GM23338 (cell line): ENCODE measurements around the gene PKD1L1. TPM values are rescaled to one million over a fixed set of nuclear protein-coding genes. Genes with fewer than 3 reads are reported as not detected.

Source experiments
- ATAC-seq: fragments of 200-7000 bp; cut with Tn5 transposase; 3 replicates; pipeline ENCODE4 v1.9.1; 2020
- DNase-seq: peaks from one replicate; pipeline ENCODE4 v3.0.0-alpha.2; 2015; ENCODE audit warnings: low spot score
- H2AFZ ChIP-seq: fragments of 200-600 bp; sonication (generic); 2 replicates; pipeline ENCODE4 v1.8.0; 2016; ENCODE audit warnings: antibody characterized with exemption, mild to moderate bottlenecking, moderate library complexity
- H3F3A ChIP-seq: fragments of 200-600 bp; sonication (generic); replicated peaks from 2 replicates; pipeline ENCODE4 v1.8.0; 2017; ENCODE audit warnings: antibody characterized with exemption, mixed run types, low read depth
- H3K27ac ChIP-seq: fragments of 200-600 bp; sonication (generic); 2 replicates; pipeline ENCODE4 v1.6.1; 2016; ENCODE audit warnings: low read depth
- H3K27me3 ChIP-seq: fragments of 200-600 bp; sonication (generic); 2 replicates; pipeline ENCODE4 v1.8.0; 2016; ENCODE audit warnings: mild to moderate bottlenecking, mixed run types, moderate library complexity; ENCODE audit not compliant: insufficient read depth
- H3K36me3 ChIP-seq: fragments of 200-600 bp; sonication (generic); 2 replicates; pipeline ENCODE4 v1.8.0; 2016; ENCODE audit warnings: mild to moderate bottlenecking; ENCODE audit not compliant: insufficient read depth
- H3K4me1 ChIP-seq: fragments of 200-600 bp; sonication (generic); 2 replicates; pipeline ENCODE4 v1.8.0; 2016; ENCODE audit warnings: mild to moderate bottlenecking, moderate library complexity; ENCODE audit not compliant: insufficient read depth
- H3K4me2 ChIP-seq: fragments of 200-600 bp; sonication (generic); 2 replicates; pipeline ENCODE4 v1.7.1; 2017; ENCODE audit warnings: mixed run types
- H3K4me3 ChIP-seq: fragments of 200-600 bp; sonication (generic); 2 replicates; pipeline ENCODE4 v1.6.1; 2016; ENCODE audit warnings: mixed run types
- H3K79me2 ChIP-seq: fragments of 200-600 bp; sonication (generic); replicated peaks from 2 replicates; pipeline ENCODE4 v1.8.0; 2017; ENCODE audit warnings: mild to moderate bottlenecking; ENCODE audit not compliant: insufficient read depth
- H3K9me2 ChIP-seq: fragments of 200-600 bp; sonication (generic); 2 replicates; pipeline ENCODE4 v1.8.0; 2017; ENCODE audit not compliant: insufficient read depth
- H4K20me1 ChIP-seq: fragments of 200-600 bp; sonication (generic); replicated peaks from 2 replicates; pipeline ENCODE4 v1.8.0; 2017; ENCODE audit warnings: mild to moderate bottlenecking; ENCODE audit not compliant: insufficient read depth
- H3K27ac Mint-ChIP-seq: 2 replicates; pipeline ENCODE4 v1.8.0; 2020; ENCODE audit warnings: inconsistent platforms, mild to moderate bottlenecking, moderate library complexity, mixed read lengths
- H3K27me3 Mint-ChIP-seq: 3 replicates; pipeline ENCODE4 v1.8.0; 2022; ENCODE audit warnings: low read depth, mild to moderate bottlenecking, moderate library complexity, mixed read lengths, inconsistent platforms; ENCODE audit not compliant: insufficient read depth, poor library complexity
- H3K36me3 Mint-ChIP-seq: 3 replicates; pipeline ENCODE4 v1.8.0; 2021; ENCODE audit warnings: low read depth, mild to moderate bottlenecking, inconsistent platforms, moderate library complexity, mixed read lengths
- H3K4me1 Mint-ChIP-seq: 3 replicates; pipeline ENCODE4 v1.8.0; 2020; ENCODE audit warnings: mild to moderate bottlenecking, inconsistent platforms, mixed read lengths
- H3K4me3 Mint-ChIP-seq: 3 replicates; pipeline ENCODE4 v1.8.0; 2021; ENCODE audit warnings: moderate library complexity, mild to moderate bottlenecking, inconsistent platforms, mixed read lengths
- H3K9me3 Mint-ChIP-seq: 3 replicates; pipeline ENCODE4 v1.8.0; 2020; ENCODE audit warnings: moderate library complexity, mild to moderate bottlenecking, inconsistent platforms, mixed read lengths
- CREB1 ChIP-seq: fragments of 250-450 bp; sonication (Bioruptor Pico); IDR thresholded peaks from 2 replicates; pipeline ENCODE4 v1.5.0; 2020; ENCODE audit warnings: low read depth, mild to moderate bottlenecking, moderate library complexity
- EZH2 ChIP-seq: fragments of 200-600 bp; sonication (generic); IDR thresholded peaks from one replicate; pipeline ENCODE4 v1.8.0; 2017; ENCODE audit warnings: antibody characterized with exemption, mild to moderate bottlenecking, low read depth; ENCODE audit not compliant: unreplicated experiment
- EZH2phosphoT487 ChIP-seq: fragments of 200-600 bp; sonication (generic); IDR thresholded peaks from one replicate; pipeline ENCODE4 v1.8.1; 2018; ENCODE audit warnings: antibody characterized with exemption; ENCODE audit not compliant: unreplicated experiment
- JUNB ChIP-seq: IDR thresholded peaks from one replicate; pipeline ENCODE4 v1.6.1; 2016; ENCODE audit warnings: antibody characterized with exemption; ENCODE audit not compliant: unreplicated experiment
- NANOG ChIP-seq: IDR thresholded peaks from 2 replicates; pipeline ENCODE4 v1.6.1; 2016; ENCODE audit warnings: antibody characterized with exemption, borderline replicate concordance
- POLR2AphosphoS5 ChIP-seq: IDR thresholded peaks from 2 replicates; pipeline ENCODE4 v1.6.1; 2016; ENCODE audit warnings: antibody characterized with exemption, low read depth
- STAT1 ChIP-seq: IDR thresholded peaks from one replicate; pipeline ENCODE4 v1.6.1; 2016; ENCODE audit warnings: antibody characterized with exemption; ENCODE audit not compliant: unreplicated experiment
- ZNF114 ChIP-seq: fragments of 250-450 bp; sonication (Bioruptor Pico); IDR thresholded peaks from 2 replicates; pipeline ENCODE4 v1.5.0; 2020; ENCODE audit warnings: mild to moderate bottlenecking, moderate library complexity
- ZNF331 ChIP-seq: fragments of 250-450 bp; sonication (Bioruptor Pico); IDR thresholded peaks from 2 replicates; pipeline ENCODE4 v1.5.0; 2020; ENCODE audit warnings: low read depth, mild to moderate bottlenecking, moderate library complexity
- polyA plus RNA-seq: library from polyadenylated mRNA; unstranded; fragments of >200 nt; fragmentation: Nextera tagmentation; extraction: Ambion mirVana; gene quantifications from 2 replicates; pipeline ENCODE4 v1.2.1, GENCODE V29; 2016
- total RNA-seq: library from RNA; depleted of rRNA; stranded (reverse); fragments of >200 nt; shearing (Covaris generic); gene quantifications from 2 replicates; pipeline ENCODE4 v1.2.3, GENCODE V29; 2014
- TF ChIP-seq, protein P1 (sequence below): IDR thresholded peaks from one replicate; pipeline ENCODE4 v1.6.1; 2018; ENCODE audit warnings: antibody characterized with exemption; ENCODE audit not compliant: unreplicated experiment
- TF ChIP-seq, protein P2 (sequence below): IDR thresholded peaks from 2 replicates; pipeline ENCODE4 v1.6.1; 2016; ENCODE audit warnings: antibody characterized with exemption
- TF ChIP-seq, protein P3 (sequence below), 2 experiments: fragments of 200-600 bp in 1 of 2; sonication (generic) in 1 of 2; conservative IDR thresholded peaks; 2 replicates each; pipeline versions ENCODE4 v1.5.1 to v1.6.1; 2016 to 2017; ENCODE audit warnings: antibody characterized with exemption in 2 of 2, low read depth in 2 of 2, mild to moderate bottlenecking in 2 of 2, moderate library complexity in 1 of 2

PKD1L1 gene
- total and polyA plus RNA-seq, 2 experiments from 2014 or later = 0.03 TPM; not detected in 1

DNA sequence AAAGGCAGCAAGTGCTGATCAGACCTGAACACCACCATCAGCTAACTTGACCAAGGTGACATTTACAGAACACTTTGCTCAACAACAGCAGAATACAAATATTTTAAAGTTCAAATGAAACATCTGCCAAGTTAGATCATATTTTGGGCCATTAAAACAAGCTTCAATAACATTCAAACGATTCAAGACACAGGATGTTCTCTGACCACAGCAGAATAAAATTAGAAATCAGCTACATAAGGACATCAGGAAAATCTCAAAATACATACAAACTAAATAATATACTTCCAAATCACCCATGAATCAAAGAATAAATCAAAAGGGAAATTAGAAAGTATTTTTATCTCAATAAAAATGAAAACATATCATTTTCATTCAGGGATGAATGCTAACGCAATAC lies 173.0 kb downstream of the PKD1L1 start:
- H3K27ac ChIP-seq = no peak overlapping the region
- H3K79me2 ChIP-seq = no peaks in the 10 kb centered on the region
- Mint-ChIP-seq H3K9me3 (no peaks in the 10 kb centered on the region), H3K4me3 (no peak overlapping the region), H3K4me1 (peaks cover 3% of the 10 kb centered on the region; the same call in 2 of the 3 replicates), H3K27me3 (peaks cover 4% of the 10 kb centered on the region), H3K27ac (no peak overlapping the region), H3K36me3 (no peaks in the 10 kb centered on the region)
- H3K9me2 ChIP-seq = no peaks in the 10 kb centered on the region
- H3K36me3 ChIP-seq = no peaks in the 10 kb centered on the region
- no peak for TF ChIP-seq EZH2phosphoT487
- no peak for TF ChIP-seq EZH2
- TF ChIP-seq, protein P1, sequence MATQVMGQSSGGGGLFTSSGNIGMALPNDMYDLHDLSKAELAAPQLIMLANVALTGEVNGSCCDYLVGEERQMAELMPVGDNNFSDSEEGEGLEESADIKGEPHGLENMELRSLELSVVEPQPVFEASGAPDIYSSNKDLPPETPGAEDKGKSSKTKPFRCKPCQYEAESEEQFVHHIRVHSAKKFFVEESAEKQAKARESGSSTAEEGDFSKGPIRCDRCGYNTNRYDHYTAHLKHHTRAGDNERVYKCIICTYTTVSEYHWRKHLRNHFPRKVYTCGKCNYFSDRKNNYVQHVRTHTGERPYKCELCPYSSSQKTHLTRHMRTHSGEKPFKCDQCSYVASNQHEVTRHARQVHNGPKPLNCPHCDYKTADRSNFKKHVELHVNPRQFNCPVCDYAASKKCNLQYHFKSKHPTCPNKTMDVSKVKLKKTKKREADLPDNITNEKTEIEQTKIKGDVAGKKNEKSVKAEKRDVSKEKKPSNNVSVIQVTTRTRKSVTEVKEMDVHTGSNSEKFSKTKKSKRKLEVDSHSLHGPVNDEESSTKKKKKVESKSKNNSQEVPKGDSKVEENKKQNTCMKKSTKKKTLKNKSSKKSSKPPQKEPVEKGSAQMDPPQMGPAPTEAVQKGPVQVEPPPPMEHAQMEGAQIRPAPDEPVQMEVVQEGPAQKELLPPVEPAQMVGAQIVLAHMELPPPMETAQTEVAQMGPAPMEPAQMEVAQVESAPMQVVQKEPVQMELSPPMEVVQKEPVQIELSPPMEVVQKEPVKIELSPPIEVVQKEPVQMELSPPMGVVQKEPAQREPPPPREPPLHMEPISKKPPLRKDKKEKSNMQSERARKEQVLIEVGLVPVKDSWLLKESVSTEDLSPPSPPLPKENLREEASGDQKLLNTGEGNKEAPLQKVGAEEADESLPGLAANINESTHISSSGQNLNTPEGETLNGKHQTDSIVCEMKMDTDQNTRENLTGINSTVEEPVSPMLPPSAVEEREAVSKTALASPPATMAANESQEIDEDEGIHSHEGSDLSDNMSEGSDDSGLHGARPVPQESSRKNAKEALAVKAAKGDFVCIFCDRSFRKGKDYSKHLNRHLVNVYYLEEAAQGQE = no peak
- no peak for TF ChIP-seq CREB1
- TF ChIP-seq, protein P2, sequence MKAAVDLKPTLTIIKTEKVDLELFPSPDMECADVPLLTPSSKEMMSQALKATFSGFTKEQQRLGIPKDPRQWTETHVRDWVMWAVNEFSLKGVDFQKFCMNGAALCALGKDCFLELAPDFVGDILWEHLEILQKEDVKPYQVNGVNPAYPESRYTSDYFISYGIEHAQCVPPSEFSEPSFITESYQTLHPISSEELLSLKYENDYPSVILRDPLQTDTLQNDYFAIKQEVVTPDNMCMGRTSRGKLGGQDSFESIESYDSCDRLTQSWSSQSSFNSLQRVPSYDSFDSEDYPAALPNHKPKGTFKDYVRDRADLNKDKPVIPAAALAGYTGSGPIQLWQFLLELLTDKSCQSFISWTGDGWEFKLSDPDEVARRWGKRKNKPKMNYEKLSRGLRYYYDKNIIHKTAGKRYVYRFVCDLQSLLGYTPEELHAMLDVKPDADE = no peak
- no peak for TF ChIP-seq ZNF331 (CRISPR knock-in tag)
- TF ChIP-seq POLR2AphosphoS5 = no peak
- no peak for TF ChIP-seq ZNF114 (CRISPR knock-in tag)
- no peak for TF ChIP-seq NANOG
- TF ChIP-seq STAT1 = no peak
- TF ChIP-seq JUNB = no peak
- TF ChIP-seq, protein P3, sequence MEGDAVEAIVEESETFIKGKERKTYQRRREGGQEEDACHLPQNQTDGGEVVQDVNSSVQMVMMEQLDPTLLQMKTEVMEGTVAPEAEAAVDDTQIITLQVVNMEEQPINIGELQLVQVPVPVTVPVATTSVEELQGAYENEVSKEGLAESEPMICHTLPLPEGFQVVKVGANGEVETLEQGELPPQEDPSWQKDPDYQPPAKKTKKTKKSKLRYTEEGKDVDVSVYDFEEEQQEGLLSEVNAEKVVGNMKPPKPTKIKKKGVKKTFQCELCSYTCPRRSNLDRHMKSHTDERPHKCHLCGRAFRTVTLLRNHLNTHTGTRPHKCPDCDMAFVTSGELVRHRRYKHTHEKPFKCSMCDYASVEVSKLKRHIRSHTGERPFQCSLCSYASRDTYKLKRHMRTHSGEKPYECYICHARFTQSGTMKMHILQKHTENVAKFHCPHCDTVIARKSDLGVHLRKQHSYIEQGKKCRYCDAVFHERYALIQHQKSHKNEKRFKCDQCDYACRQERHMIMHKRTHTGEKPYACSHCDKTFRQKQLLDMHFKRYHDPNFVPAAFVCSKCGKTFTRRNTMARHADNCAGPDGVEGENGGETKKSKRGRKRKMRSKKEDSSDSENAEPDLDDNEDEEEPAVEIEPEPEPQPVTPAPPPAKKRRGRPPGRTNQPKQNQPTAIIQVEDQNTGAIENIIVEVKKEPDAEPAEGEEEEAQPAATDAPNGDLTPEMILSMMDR (conservative IDR thresholded peaks at IDR 0.05; ENCODE audit: low read depth in 2 of 2) = no peak
- DNase-seq (no peak), ATAC-seq (no peak)
- no peak overlapping the region for H3K4me2 ChIP-seq
- no peaks in the 10 kb centered on the region for H3K4me1 ChIP-seq
- no peak overlapping the region for H2AFZ ChIP-seq
- H3K27me3 ChIP-seq = no peaks in the 10 kb centered on the region
- no peaks in the 10 kb centered on the region for H4K20me1 ChIP-seq
- H3F3A ChIP-seq = no peaks in the 10 kb centered on the region
- H3K4me3 ChIP-seq = no peak overlapping the region
